HG02763 (cell line): ENCODE measurements around the gene CDH5.

Experiments
- ATAC-seq: cut with Tn5 transposase; IDR thresholded peaks from one replicate; pipeline ENCODE4 v1.9.1; 2021; ENCODE audit warnings: mild to moderate bottlenecking, moderate library complexity; ENCODE audit not compliant: unreplicated experiment

The CDH5 gene

GRCh38 chr16:66354034-66354909 lies 12.2 kb upstream of the CDH5 start:
- no peak for ATAC-seq

GRCh38 chr16:66355526-66355925 lies 11.0 kb upstream of the CDH5 start:
- ATAC-seq, result no peak

- no peak for ATAC-seq
Observed at GRCh38 chr16:66357523-66357928, 9.0 kb upstream of the CDH5 start.

- ATAC-seq, result no peak
Observed at GRCh38 chr16:66358231-66358630, 8.3 kb upstream of the CDH5 start.

GRCh38 chr16:66359012-66359411 lies 7.5 kb upstream of the CDH5 start:
- ATAC-seq, result no peak

- ATAC-seq, result no peak
Observed at GRCh38 chr16:66359811-66360608, 6.5 kb upstream of the CDH5 start.

- no peak for ATAC-seq
Observed at GRCh38 chr16:66360624-66361324, 5.7 kb upstream of the CDH5 start.

- no peak for ATAC-seq
Observed at GRCh38 chr16:66361604-66362135, 4.8 kb upstream of the CDH5 start.

GRCh38 chr16:66363211-66363777 lies 3.2 kb upstream of the CDH5 start:
- ATAC-seq, result no peak

GRCh38 chr16:66364117-66364958 lies 2.2 kb upstream of the CDH5 start:
- no peak for ATAC-seq

GRCh38 chr16:66364959-66365306 lies 1.6 kb upstream of the CDH5 start:
- ATAC-seq, result no peak

- no peak for ATAC-seq
Observed at GRCh38 chr16:66365651-66366050, 840 bp upstream of the CDH5 start.

GRCh38 chr16:66367968-66368891 lies 1.7 kb downstream of the CDH5 start:
- ATAC-seq, result no peak

GRCh38 chr16:66369055-66369592 lies 2.6 kb downstream of the CDH5 start:
- ATAC-seq, result no peak

GRCh38 chr16:66370786-66371684 lies 4.5 kb downstream of the CDH5 start:
- no peak for ATAC-seq

- ATAC-seq, result no peak
Observed at GRCh38 chr16:66372078-66372897, 5.8 kb downstream of the CDH5 start.

- ATAC-seq, result no peak
Observed at GRCh38 chr16:66372898-66373155, 6.3 kb downstream of the CDH5 start.
